ENCODE measurements around the gene NPHP4. TPM values are rescaled to one million over a fixed set of nuclear protein-coding genes. Genes with fewer than 3 reads are reported as not detected.
A peak's percentile ranks its signal among the peaks of the same experiment; 100 is the strongest.

NPHP4 gene
- total RNA-seq, 1 donor from 2014 or later, result 8.2 TPM

- H3K4me3 ChIP-seq, result peak overlapping the region; percentile 79 to 94
- no peaks in the 10 kb centered on the region for H3K36me3 ChIP-seq
- no peak for TF ChIP-seq CTCF (IDR thresholded peaks at IDR 0.05)
- H3K27me3 ChIP-seq, result no peaks in the 10 kb centered on the region
- DNase-seq (ENCODE audit: low spot score in 2 of 2), result no peak
- intact Hi-C loops (cut with DNase I), result loop anchor here (1.0 to 5.0 kb wide), 4 partner anchors 186 to 402 kb away; partner anchors contain the start of genes ACOT7 and RPL22
- H3K9me3 ChIP-seq, result no peaks in the 10 kb centered on the region
- H3K27ac ChIP-seq, result peak overlapping the region; percentile 85 to 89
- H3K4me1 ChIP-seq, result peaks cover 0 to 15% of the 10 kb centered on the region in 2 donors
Measured at GRCh38 chr1:5991381-5992025, 722 bp downstream of the NPHP4 start.

- Histone ChIP-seq H3K4me3 (peak overlapping the region; percentile 79 to 94), H3K27ac (no peak overlapping the region), H3K27me3 (no peaks in the 10 kb centered on the region), H3K36me3 (no peaks in the 10 kb centered on the region), H3K9me3 (no peaks in the 10 kb centered on the region), H3K4me1 (peaks cover 0 to 15% of the 10 kb centered on the region in 2 donors)
- no peak for TF ChIP-seq CTCF (IDR thresholded peaks at IDR 0.05)
- intact Hi-C loops (cut with DNase I), result loop anchor here (5.0 kb wide), 2 partner anchors 186 to 206 kb away; partner anchors contain the start of gene RPL22
- DNase-seq (ENCODE audit: low spot score in 2 of 2), result no peak
Measured at GRCh38 chr1:5990913-5991312, 1.3 kb downstream of the NPHP4 start.

- no peak for TF ChIP-seq CTCF (IDR thresholded peaks at IDR 0.05)
- no peaks in the 10 kb centered on the region for H3K27me3 ChIP-seq
- H3K4me3 ChIP-seq, result no peak overlapping the region
- intact Hi-C loops (cut with DNase I), result loop anchor here (5.0 kb wide), 2 partner anchors 188 to 208 kb away; partner anchors contain the start of gene RPL22
- no peak overlapping the region for H3K27ac ChIP-seq
- no peak for DNase-seq (ENCODE audit: low spot score in 2 of 2)
- H3K36me3 ChIP-seq, result peaks cover 0 to 3% of the 10 kb centered on the region in 2 donors
- no peaks in the 10 kb centered on the region for H3K9me3 ChIP-seq
- H3K4me1 ChIP-seq, result peaks cover 0 to 15% of the 10 kb centered on the region in 2 donors
Measured at GRCh38 chr1:5989731-5990271, 2.4 kb downstream of the NPHP4 start.

- Histone ChIP-seq H3K9me3 (no peaks in the 10 kb centered on the region), H3K27ac (no peak overlapping the region), H3K27me3 (no peaks in the 10 kb centered on the region), H3K4me1 (peaks cover 0 to 15% of the 10 kb centered on the region in 2 donors), H3K36me3 (peaks cover 0 to 3% of the 10 kb centered on the region in 2 donors), H3K4me3 (no peak overlapping the region)
- TF ChIP-seq CTCF (IDR thresholded peaks at IDR 0.05), result no peak
- DNase-seq (ENCODE audit: low spot score in 2 of 2), result no peak
- intact Hi-C loops (cut with DNase I), result no loop called here
Measured at GRCh38 chr1:5989286-5989605, 3.0 kb downstream of the NPHP4 start.

- DNase-seq (ENCODE audit: low spot score in 2 of 2), result no peak
- Histone ChIP-seq H3K27ac (no peak overlapping the region), H3K4me3 (no peak overlapping the region), H3K4me1 (peaks cover 0 to 15% of the 10 kb centered on the region in 2 donors), H3K27me3 (no peaks in the 10 kb centered on the region), H3K9me3 (no peaks in the 10 kb centered on the region), H3K36me3 (peaks cover 0 to 4% of the 10 kb centered on the region in 2 donors)
- intact Hi-C loops (cut with DNase I), result no loop called here
- no peak for TF ChIP-seq CTCF (IDR thresholded peaks at IDR 0.05)
Measured at GRCh38 chr1:5988596-5989285, 3.5 kb downstream of the NPHP4 start.
